ENCODE measurements around the gene PCDH9.

The PCDH9 gene

GRCh38 chr13:67130444-67130843 lies 99.7 kb downstream of the PCDH9 start:
- Histone ChIP-seq H3K4me2 (ENCODE audit: low read depth, low read length, poor library complexity, severe bottlenecking) (no peak overlapping the region), H2AFZ (ENCODE audit: low read length) (no peak overlapping the region), H3K9me3 (ENCODE audit: insufficient read depth, low read depth, low read length) (no peaks in the 10 kb centered on the region), H4K20me1 (ENCODE audit: insufficient read depth, low read length, poor library complexity, severe bottlenecking) (no peaks in the 10 kb centered on the region), H3K9me2 (replicated peaks; ENCODE audit: low read depth, low read length) (no peaks in the 10 kb centered on the region), H3K9ac (ENCODE audit: low read depth, low read length, poor library complexity, severe bottlenecking) (no peak overlapping the region), H3K4me3 (ENCODE audit: low read length, poor library complexity, severe bottlenecking) (no peak overlapping the region), H3K36me3 (ENCODE audit: insufficient read depth, low read length) (no peaks in the 10 kb centered on the region), H3K4me1 (ENCODE audit: insufficient read depth, low read length, poor library complexity, severe bottlenecking) (peaks cover 7% of the 10 kb centered on the region), H3K27me3 (ENCODE audit: insufficient read depth, low read length, poor library complexity, severe bottlenecking) (no peaks in the 10 kb centered on the region), H3K79me2 (ENCODE audit: insufficient read depth, low read length) (no peaks in the 10 kb centered on the region), H3F3A (ENCODE audit: low read depth) (no peaks in the 10 kb centered on the region)
- no peak for TF ChIP-seq EZH2phosphoT487 (IDR thresholded peaks at IDR 0.05; ENCODE audit: borderline replicate concordance)

DNA sequence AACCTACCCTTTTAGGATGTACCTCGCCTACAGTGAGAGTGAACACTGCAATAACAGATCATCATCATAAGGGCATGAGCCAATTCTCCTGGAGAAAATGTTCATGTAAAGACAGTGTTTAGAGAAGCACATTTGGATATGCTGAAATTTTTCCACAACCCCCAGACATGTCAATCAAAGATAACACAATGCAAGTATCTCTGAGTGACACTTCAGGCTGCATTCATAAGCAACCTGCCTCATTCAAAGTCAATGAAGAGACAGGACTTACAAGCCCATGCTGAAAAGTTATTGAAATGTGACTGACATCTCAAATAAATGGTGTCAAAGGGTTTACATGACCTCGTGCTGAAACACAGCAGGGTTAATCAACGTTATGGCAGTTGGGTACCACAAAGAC lies 102.0 kb downstream of the PCDH9 start:
- Histone ChIP-seq H3K9me2 (replicated peaks; ENCODE audit: low read depth, low read length) (no peaks in the 10 kb centered on the region), H3K4me1 (ENCODE audit: insufficient read depth, low read length, poor library complexity, severe bottlenecking) (peaks cover 4% of the 10 kb centered on the region), H3K9me3 (ENCODE audit: insufficient read depth, low read depth, low read length) (no peaks in the 10 kb centered on the region), H3K36me3 (ENCODE audit: insufficient read depth, low read length) (no peaks in the 10 kb centered on the region), H3K4me3 (ENCODE audit: low read length, poor library complexity, severe bottlenecking) (no peak overlapping the region), H3K27me3 (ENCODE audit: insufficient read depth, low read length, poor library complexity, severe bottlenecking) (no peaks in the 10 kb centered on the region), H3K9ac (ENCODE audit: low read depth, low read length, poor library complexity, severe bottlenecking) (no peak overlapping the region), H4K20me1 (ENCODE audit: insufficient read depth, low read length, poor library complexity, severe bottlenecking) (no peaks in the 10 kb centered on the region), H3F3A (ENCODE audit: low read depth) (no peaks in the 10 kb centered on the region), H2AFZ (ENCODE audit: low read length) (no peak overlapping the region), H3K79me2 (ENCODE audit: insufficient read depth, low read length) (no peaks in the 10 kb centered on the region), H3K4me2 (ENCODE audit: low read depth, low read length, poor library complexity, severe bottlenecking) (no peak overlapping the region)
- TF ChIP-seq, protein P1, sequence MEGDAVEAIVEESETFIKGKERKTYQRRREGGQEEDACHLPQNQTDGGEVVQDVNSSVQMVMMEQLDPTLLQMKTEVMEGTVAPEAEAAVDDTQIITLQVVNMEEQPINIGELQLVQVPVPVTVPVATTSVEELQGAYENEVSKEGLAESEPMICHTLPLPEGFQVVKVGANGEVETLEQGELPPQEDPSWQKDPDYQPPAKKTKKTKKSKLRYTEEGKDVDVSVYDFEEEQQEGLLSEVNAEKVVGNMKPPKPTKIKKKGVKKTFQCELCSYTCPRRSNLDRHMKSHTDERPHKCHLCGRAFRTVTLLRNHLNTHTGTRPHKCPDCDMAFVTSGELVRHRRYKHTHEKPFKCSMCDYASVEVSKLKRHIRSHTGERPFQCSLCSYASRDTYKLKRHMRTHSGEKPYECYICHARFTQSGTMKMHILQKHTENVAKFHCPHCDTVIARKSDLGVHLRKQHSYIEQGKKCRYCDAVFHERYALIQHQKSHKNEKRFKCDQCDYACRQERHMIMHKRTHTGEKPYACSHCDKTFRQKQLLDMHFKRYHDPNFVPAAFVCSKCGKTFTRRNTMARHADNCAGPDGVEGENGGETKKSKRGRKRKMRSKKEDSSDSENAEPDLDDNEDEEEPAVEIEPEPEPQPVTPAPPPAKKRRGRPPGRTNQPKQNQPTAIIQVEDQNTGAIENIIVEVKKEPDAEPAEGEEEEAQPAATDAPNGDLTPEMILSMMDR (conservative IDR thresholded peaks at IDR 0.05; ENCODE audit: low read length): no peak
- TF ChIP-seq EZH2phosphoT487 (IDR thresholded peaks at IDR 0.05; ENCODE audit: borderline replicate concordance): no peak

DNA sequence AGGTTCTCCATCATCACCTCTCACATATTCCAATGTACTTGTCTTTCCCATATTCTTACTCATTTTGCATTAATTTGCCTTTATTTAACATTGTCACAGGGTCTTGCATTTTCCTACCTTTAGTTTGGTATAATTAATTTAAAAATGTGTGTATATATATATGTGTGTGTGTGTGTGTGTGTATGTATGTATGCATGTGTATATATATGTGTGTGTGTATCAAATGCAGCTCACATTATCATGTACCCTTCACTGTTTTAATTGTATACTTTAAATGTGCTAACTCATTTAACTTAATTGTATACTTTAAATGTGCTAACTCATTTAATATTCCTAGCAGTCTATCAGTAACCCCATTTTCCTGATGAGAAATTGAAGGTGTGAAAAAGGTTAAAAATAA lies 104.5 kb downstream of the PCDH9 start:
- H3K4me3 ChIP-seq (ENCODE audit: low read length, poor library complexity, severe bottlenecking): no peak overlapping the region
- no peak overlapping the region for H3K9ac ChIP-seq (ENCODE audit: low read depth, low read length, poor library complexity, severe bottlenecking)

DNA sequence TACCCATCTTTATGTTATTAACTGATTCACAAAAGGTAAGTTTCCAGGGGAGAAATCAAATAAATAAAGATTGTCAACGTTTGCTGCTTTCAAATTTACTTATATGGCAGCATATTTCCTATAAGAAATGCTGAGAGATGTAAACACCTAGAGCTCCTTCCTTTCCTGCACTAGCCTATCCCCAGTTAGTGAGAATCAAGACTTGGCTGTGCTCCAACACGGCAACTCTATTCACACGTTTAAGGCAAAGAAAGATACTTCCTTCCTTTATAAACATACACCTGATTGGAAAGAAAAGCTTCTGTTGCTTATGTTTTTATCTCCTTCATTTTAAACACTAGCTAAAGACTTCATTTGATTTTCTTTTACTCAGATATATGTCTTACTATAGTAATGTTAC lies 107.0 kb downstream of the PCDH9 start:
- no peaks in the 10 kb centered on the region for H3K27me3 ChIP-seq (ENCODE audit: insufficient read depth, low read length, poor library complexity, severe bottlenecking)
- TF ChIP-seq, protein P1 (conservative IDR thresholded peaks at IDR 0.05; ENCODE audit: low read length): no peak
- no peak for TF ChIP-seq EZH2phosphoT487 (IDR thresholded peaks at IDR 0.05; ENCODE audit: borderline replicate concordance)
- no peaks in the 10 kb centered on the region for H3F3A ChIP-seq (ENCODE audit: low read depth)
- no peak overlapping the region for H3K9ac ChIP-seq (ENCODE audit: low read depth, low read length, poor library complexity, severe bottlenecking)
- no peak overlapping the region for H3K4me3 ChIP-seq (ENCODE audit: low read length, poor library complexity, severe bottlenecking)
- no peaks in the 10 kb centered on the region for H3K9me2 ChIP-seq (replicated peaks; ENCODE audit: low read depth, low read length)
- H3K4me1 ChIP-seq (ENCODE audit: insufficient read depth, low read length, poor library complexity, severe bottlenecking): peaks cover 6% of the 10 kb centered on the region
- H3K9me3 ChIP-seq (ENCODE audit: insufficient read depth, low read depth, low read length): no peaks in the 10 kb centered on the region
- H4K20me1 ChIP-seq (ENCODE audit: insufficient read depth, low read length, poor library complexity, severe bottlenecking): no peaks in the 10 kb centered on the region
- peak overlapping the region; percentile 55; the same call in 1 of the 2 replicates for H2AFZ ChIP-seq (ENCODE audit: low read length)
- H3K4me2 ChIP-seq (ENCODE audit: low read depth, low read length, poor library complexity, severe bottlenecking): no peak overlapping the region
- no peaks in the 10 kb centered on the region for H3K79me2 ChIP-seq (ENCODE audit: insufficient read depth, low read length)
- H3K36me3 ChIP-seq (ENCODE audit: insufficient read depth, low read length): no peaks in the 10 kb centered on the region

More for the DNA sequence above, 104.5 kb downstream of the PCDH9 start:
- no peak overlapping the region for H3K4me2 ChIP-seq (ENCODE audit: low read depth, low read length, poor library complexity, severe bottlenecking)
- H2AFZ ChIP-seq (ENCODE audit: low read length): no peak overlapping the region
- peaks cover 6% of the 10 kb centered on the region for H3K4me1 ChIP-seq (ENCODE audit: insufficient read depth, low read length, poor library complexity, severe bottlenecking)
- no peaks in the 10 kb centered on the region for H3F3A ChIP-seq (ENCODE audit: low read depth)
- H3K27me3 ChIP-seq (ENCODE audit: insufficient read depth, low read length, poor library complexity, severe bottlenecking): no peaks in the 10 kb centered on the region
- no peaks in the 10 kb centered on the region for H3K36me3 ChIP-seq (ENCODE audit: insufficient read depth, low read length)
- no peak for TF ChIP-seq EZH2phosphoT487 (IDR thresholded peaks at IDR 0.05; ENCODE audit: borderline replicate concordance)
- TF ChIP-seq, protein P1 (conservative IDR thresholded peaks at IDR 0.05; ENCODE audit: low read length): no peak
- H3K9me3 ChIP-seq (ENCODE audit: insufficient read depth, low read depth, low read length): no peaks in the 10 kb centered on the region
- H3K79me2 ChIP-seq (ENCODE audit: insufficient read depth, low read length): no peaks in the 10 kb centered on the region
- no peaks in the 10 kb centered on the region for H3K9me2 ChIP-seq (replicated peaks; ENCODE audit: low read depth, low read length)
- H4K20me1 ChIP-seq (ENCODE audit: insufficient read depth, low read length, poor library complexity, severe bottlenecking): no peaks in the 10 kb centered on the region

Data from Loucy (cell line).